Measurements from ENCODE around the gene ENOX1.

ENOX1 gene

GRCh38 chr13:43388282-43389034 is 398.3 kb downstream of the ENOX1 start:
- no peak for DNase-seq (ENCODE audit: low read depth, low spot score)

- no peak for DNase-seq (ENCODE audit: low read depth, low spot score)
These were observed 398.9 kb downstream of the ENOX1 start for GRCh38 chr13:43387880-43388279.

GRCh38 chr13:43383498-43384165 is 403.1 kb downstream of the ENOX1 start:
- no peak for DNase-seq (ENCODE audit: low read depth, low spot score)

- DNase-seq (ENCODE audit: low read depth, low spot score): no peak
These were observed 407.0 kb downstream of the ENOX1 start for GRCh38 chr13:43379738-43380137.

- peak; percentile 48 for DNase-seq (ENCODE audit: low read depth, low spot score)
These were observed 408.8 kb downstream of the ENOX1 start for GRCh38 chr13:43377973-43378372.

GRCh38 chr13:43377149-43377548 is 409.6 kb downstream of the ENOX1 start:
- no peak for DNase-seq (ENCODE audit: low read depth, low spot score)

GRCh38 chr13:43376596-43376995 is 410.2 kb downstream of the ENOX1 start:
- DNase-seq (ENCODE audit: low read depth, low spot score): no peak

GRCh38 chr13:43375797-43376465 is 410.8 kb downstream of the ENOX1 start:
- DNase-seq (ENCODE audit: low read depth, low spot score): no peak

GRCh38 chr13:43374621-43375020 is 412.2 kb downstream of the ENOX1 start:
- peak; percentile 48 for DNase-seq (ENCODE audit: low read depth, low spot score)

- DNase-seq (ENCODE audit: low read depth, low spot score): no peak
These were observed 413.4 kb downstream of the ENOX1 start for GRCh38 chr13:43373400-43373799.

- DNase-seq (ENCODE audit: low read depth, low spot score): no peak
These were observed 415.9 kb downstream of the ENOX1 start for GRCh38 chr13:43370842-43371241.

GRCh38 chr13:43369319-43369718 is 417.5 kb downstream of the ENOX1 start:
- DNase-seq (ENCODE audit: low read depth, low spot score): no peak

GRCh38 chr13:43368003-43368402 is 418.8 kb downstream of the ENOX1 start:
- peak; percentile 31 for DNase-seq (ENCODE audit: low read depth, low spot score)

GRCh38 chr13:43365039-43365344 is 421.8 kb downstream of the ENOX1 start:
- no peak for DNase-seq (ENCODE audit: low read depth, low spot score)

GRCh38 chr13:43364210-43365038 is 422.3 kb downstream of the ENOX1 start:
- DNase-seq (ENCODE audit: low read depth, low spot score): peak; percentile 64

- peak; percentile 60 for DNase-seq (ENCODE audit: low read depth, low spot score)
These were observed 423.4 kb downstream of the ENOX1 start for GRCh38 chr13:43363156-43363953.

- DNase-seq (ENCODE audit: low read depth, low spot score): no peak
These were observed 424.2 kb downstream of the ENOX1 start for GRCh38 chr13:43362556-43362955.

GRCh38 chr13:43360892-43361610 is 425.7 kb downstream of the ENOX1 start:
- no peak for DNase-seq (ENCODE audit: low read depth, low spot score)

- DNase-seq (ENCODE audit: low read depth, low spot score): no peak
These were observed 426.6 kb downstream of the ENOX1 start for GRCh38 chr13:43360171-43360570.

GRCh38 chr13:43359536-43359935 is 427.2 kb downstream of the ENOX1 start:
- no peak for DNase-seq (ENCODE audit: low read depth, low spot score)

Measured in astrocyte of the hippocampus (primary cell).